GDM1 (cell line): ENCODE results near the gene NLRP13.

ENCODE experiments used
- DNase-seq: peaks from one replicate; lab custom pipeline; 2025; lab: John Stamatoyannopoulos, UW

The NLRP13 gene

DNA sequence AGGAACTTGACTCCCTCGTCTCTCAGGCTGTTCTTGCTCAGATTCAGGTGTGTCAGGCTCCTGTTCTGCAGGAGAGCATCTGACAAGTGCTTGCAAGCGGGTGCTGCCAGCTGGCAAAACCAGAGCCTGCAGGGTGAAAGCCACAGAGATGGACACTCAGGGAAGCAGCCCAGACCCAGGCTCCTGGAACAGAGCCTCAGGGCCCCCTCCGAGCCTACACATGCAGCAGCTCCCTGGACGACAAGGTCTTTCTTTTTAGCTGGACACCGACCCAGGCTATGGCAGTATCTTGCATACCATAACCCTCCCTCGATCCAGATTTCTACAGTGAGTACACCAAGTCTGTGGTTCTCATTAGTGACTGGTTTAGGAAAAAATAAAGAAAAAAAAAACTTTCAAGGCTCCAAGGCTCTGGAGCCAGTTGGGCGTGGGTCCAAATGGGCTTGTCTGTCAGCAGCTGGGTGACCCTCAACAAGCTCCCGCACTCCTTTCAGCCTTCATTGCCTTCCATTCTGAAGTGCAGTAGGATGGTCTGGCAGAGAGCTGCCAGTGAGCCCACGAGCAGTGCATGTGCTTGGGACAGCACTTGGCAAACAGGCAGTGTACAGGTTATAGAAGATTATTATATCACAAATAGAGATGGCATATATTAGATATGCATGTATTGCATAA is 29.9 kb downstream of the NLRP13 start:
- DNase-seq: no peak

DNA sequence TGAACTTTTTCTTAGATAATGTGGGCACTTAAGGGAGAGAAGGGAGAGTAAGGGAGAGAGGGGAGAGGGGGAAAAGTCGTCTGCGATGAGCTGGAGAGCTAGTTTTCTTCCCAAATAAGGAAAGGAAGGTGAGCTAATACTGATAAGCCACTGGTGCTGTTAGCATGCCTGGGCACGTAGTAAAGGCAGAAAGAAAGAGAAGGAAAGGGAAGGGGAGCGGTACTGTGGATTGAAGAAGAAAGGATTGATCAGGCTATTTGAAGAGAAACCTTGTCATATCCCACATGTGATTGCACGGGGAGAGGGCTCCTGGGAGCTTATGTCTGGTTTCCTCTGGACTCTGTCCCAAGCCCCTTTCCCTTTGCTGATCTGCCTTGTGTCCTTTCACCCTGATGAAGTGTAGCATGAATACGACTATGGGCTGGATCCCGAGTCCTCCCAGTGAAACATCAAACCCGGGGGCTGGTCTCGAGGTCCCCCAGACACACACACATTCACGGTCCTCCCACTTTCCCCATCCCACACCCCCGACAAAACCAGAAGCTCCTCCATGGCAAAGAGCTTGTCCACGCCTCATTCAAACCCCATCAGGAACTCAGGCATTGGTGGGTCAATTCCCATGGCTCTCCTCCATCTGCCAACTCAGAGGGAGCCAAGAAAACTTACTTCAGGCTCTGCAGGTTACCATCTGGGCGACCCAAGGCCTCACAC is 30.6 kb downstream of the NLRP13 start:
- DNase-seq: no peak

DNA sequence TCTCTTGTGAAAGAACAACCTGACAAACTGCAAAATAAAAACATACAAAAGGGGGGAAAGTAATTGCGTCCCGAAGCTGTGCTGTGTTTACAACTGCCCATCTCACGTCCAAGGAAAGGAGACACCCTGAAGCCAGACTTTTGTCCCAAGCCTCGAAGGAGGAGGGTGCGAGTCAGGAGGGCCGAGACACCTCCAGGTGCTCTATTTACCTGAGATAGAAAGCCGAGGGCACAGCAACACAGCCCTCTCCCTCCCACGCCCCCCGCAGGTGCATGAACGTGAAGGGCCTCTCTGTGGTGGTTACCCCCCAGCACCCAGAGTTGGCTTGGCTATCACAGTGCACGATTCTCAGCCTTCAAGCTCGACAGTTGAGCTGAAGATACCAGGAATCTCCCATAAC is 33.2 kb downstream of the NLRP13 start:
- no peak for DNase-seq

DNA sequence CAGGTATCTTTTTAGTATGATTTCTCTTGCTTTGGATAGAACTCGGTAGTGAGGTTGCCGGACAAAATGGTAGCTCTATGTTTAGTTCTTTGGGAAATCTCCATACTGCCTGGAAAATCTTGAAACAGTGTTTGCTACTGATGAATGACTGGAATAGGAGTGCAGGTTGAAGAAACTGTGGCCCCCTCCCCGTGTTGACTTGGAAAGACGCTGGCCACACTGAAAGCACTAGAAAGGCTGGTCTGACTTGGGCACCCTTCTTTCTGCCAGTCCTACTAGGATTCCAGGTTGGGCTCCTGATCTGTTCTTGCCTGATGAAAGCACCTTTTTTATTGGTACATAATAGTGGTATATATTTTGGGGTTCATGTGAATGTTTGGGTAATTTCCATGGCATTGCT is 49.5 kb downstream of the NLRP13 start:
- DNase-seq: no peak

DNA sequence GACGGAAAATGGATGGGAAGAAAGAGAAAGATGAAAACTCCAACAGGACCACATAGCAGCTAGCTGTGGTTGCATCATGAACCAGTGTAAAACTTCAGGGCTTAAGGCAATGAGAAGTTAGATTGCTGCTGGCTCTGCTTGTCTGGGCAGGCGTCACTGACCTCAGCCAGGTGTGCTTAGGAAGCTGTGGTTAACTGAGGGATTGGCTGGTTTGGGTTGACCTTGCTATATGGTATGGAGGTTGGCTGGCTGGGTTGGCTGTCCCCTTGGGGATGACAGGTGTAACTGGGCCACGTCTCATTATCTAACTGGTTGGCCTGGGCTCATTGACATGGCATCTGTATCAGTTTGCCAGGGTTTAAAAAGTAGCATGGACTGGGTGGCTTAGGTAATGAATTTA is 54.9 kb downstream of the NLRP13 start:
- no peak for DNase-seq

DNA sequence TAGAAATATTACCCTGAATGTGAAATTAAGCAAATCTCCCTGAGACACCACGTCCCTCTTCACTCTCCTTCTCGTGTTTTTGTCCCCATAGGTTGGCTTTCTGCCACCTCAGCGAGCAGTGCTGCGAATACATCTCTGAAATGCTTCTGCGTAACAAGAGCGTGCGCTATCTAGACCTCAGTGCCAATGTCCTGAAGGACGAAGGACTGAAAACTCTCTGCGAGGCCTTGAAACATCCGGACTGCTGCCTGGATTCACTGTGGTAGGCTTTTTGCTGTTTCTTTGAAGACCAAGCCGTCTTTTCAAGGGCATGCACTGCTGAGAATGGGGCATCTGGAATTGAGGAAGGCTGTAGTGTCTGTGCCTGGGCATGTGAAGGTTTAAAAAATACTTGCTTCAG is 61.4 kb downstream of the NLRP13 start:
- DNase-seq: no peak

DNA sequence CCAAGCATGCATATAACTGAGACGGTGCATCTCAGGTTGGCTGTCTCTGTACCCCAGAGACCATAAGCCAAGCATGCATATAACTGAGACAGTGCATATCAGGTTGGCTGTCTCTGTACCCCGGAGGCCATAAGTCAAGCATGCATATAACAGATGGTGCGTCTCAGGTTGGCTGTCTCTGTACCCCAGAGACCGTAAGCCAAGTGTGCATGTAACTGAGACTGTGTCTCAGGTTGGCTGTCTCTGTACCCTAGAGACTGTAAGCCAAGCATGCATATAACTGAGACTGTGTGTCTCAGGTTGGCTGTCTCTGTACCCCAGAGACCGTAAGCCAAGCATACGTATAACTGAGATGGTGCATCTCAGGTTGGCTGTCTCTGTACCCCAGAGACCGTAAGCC is 65.0 kb downstream of the NLRP13 start:
- DNase-seq: no peak

DNA sequence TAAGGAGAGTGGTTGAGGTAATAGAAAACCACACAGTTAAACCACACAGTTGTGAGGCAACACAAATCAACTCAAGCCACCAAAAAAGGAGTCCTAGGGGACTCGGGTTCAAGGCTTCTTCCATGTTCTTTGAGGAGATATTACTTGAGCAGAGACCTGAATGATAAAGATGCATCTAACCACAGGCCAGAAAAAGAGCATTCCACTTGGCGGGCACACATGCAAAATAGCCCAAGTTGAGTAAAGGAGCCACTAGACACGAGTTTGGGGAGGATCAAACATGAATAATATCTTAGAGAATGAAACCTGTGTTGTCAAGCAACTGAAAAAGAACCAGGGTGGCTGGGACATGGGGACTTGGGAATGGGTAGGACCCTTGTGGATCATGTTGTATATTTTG is 65.6 kb downstream of the NLRP13 start:
- no peak for DNase-seq

DNA sequence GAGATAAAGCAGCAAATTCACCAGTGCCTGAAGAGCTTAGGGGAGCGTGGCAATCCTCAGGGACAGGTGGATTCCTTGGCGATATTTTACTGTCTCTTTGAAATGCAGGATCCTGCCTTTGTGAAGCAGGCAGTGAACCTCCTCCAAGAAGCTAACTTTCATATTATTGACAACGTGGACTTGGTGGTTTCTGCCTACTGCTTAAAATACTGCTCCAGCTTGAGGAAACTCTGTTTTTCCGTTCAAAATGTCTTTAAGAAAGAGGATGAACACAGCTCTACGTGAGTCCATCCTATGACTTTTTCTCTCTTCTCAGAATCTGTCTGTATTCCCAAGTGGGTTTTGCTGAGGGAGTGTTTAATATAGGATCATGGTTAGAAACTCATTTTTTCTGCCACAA is 73.2 kb downstream of the NLRP13 start:
- DNase-seq: no peak

DNA sequence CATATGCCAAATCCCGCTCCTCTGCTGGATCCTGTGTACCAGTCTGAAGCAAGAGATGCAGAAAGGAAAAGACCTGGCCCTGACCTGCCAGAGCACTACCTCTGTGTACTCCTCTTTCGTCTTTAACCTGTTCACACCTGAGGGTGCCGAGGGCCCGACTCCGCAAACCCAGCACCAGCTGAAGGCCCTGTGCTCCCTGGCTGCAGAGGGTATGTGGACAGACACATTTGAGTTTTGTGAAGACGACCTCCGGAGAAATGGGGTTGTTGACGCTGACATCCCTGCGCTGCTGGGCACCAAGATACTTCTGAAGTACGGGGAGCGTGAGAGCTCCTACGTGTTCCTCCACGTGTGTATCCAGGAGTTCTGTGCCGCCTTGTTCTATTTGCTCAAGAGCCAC is 73.7 kb downstream of the NLRP13 start:
- no peak for DNase-seq

DNA sequence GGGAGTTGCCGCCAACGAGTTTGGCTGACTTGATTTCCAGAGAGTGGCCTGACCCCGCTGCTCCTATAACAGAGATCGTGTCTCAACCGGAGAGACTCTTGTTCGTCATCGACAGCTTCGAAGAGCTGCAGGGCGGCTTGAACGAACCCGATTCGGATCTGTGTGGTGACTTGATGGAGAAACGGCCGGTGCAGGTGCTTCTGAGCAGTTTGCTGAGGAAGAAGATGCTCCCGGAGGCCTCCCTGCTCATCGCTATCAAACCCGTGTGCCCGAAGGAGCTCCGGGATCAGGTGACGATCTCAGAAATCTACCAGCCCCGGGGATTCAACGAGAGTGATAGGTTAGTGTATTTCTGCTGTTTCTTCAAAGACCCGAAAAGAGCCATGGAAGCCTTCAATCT is 74.2 kb downstream of the NLRP13 start:
- DNase-seq: no peak

DNA sequence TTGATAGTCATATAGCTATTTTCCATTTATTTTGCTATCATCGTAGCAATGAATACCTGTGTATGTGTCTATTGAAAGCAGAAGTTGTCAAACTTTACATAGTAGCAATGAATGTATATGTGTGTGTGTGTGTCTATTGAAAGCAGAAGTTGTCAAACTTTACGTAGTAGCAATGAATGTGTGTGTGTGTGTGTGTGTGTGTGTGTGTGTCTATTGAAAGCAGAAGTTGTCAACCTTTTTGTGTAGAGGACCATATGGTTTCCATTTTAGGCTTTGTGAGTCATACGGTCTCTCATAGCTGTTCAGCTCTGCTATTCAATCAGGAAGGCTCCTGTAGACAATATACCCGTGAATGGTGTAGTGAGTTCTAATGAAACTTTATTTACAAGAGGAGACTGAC is 75.0 kb downstream of the NLRP13 start:
- peak; percentile 1 for DNase-seq

DNA sequence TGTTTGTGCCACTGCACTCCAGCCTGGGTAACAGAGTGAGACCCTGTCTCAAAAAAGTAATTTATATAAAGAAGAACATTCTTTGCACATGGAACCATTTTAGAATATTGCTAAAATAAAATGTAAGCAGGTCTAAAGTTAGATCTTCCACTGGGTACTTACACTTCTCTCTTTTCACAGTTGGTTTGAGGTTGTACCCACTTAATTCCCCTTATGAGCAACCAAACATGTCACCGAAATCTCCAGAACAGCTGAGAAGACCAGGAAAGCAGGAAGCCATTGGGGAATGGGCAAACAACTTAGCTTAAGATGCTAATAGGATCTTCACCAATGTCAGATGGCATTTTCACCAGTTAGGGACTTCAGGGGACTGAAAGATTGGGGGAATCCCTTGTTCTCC is 77.0 kb downstream of the NLRP13 start:
- no peak for DNase-seq
